T-cell (primary cell): Measurements from ENCODE around the gene TNRC6B. TPM values are rescaled to one million over a fixed set of nuclear protein-coding genes. Genes with fewer than 3 reads are reported as not detected.
"Not testable (repeated sequence)": the region's sequence is repeated elsewhere in the genome, so short reads cannot be mapped to it uniquely, and the experiment has no call there.

ENCODE experiments used
- ATAC-seq, 4 experiments: fragments of 200-7000 bp in 3 of 4; fragments of 150-1000 bp in 1 of 4; cut with Tn5 transposase; replicated peaks in 1 of 4; 1 replicate in 3 of 4; 2 replicates in 1 of 4; pipeline ENCODE4 v1.10.0; 2021; ENCODE audit warnings: moderate library complexity in 3 of 4, mild to moderate bottlenecking in 2 of 4, moderate number of reproducible peaks in 1 of 4
- CTCF ChIA-PET, 2 donors: fragments of 300-600 bp; sonication (Branson Sonifier 250); formaldehyde crosslinking; loops; one replicate each; lab custom pipeline; 2022; ENCODE audit warnings: antibody characterized with exemption in 2 of 2; lab: Charles Lee
- POLR2A ChIA-PET, 2 donors: fragments of 300-600 bp; sonication (Branson Sonifier 250); formaldehyde crosslinking; loops; one replicate each; lab custom pipeline; 2022; ENCODE audit warnings: antibody characterized with exemption in 2 of 2; lab: Charles Lee
- DNase-seq, 35 experiments: peaks; one replicate each; pipeline versions ENCODE4 v3.0.0 to v3.0.0-alpha.2; 2013 to 2023
- H3K27ac ChIP-seq: one replicate; pipeline ENCODE4 v1.5.1; 2013; ENCODE audit warnings: low read length
- H3K27me3 ChIP-seq, 2 experiments: replicated peaks in 1 of 2; 1 replicate in 1 of 2; 2 replicates in 1 of 2; pipeline versions ENCODE4 v1.6.1 to v1.7.0; 2013; ENCODE audit warnings: low read length in 1 of 2, mixed read lengths in 1 of 2; ENCODE audit not compliant: control insufficient read depth in 2 of 2, insufficient read depth in 2 of 2; ENCODE audit errors: extremely low read depth in 1 of 2
- H3K36me3 ChIP-seq, 2 donors: 1 replicate in 1 of 2; 2 replicates in 1 of 2; pipeline versions ENCODE4 v1.6.1 to v1.7.0; 2013; ENCODE audit warnings: low read length in 1 of 2; ENCODE audit not compliant: control insufficient read depth in 2 of 2, insufficient read depth in 1 of 2; ENCODE audit errors: extremely low read depth in 1 of 2
- H3K4me1 ChIP-seq, 2 experiments: 1 replicate in 1 of 2; 2 replicates in 1 of 2; pipeline versions ENCODE4 v1.6.1 to v1.7.0; 2013; ENCODE audit warnings: low read length in 2 of 2, mixed read lengths in 1 of 2; ENCODE audit not compliant: insufficient read depth in 2 of 2, control insufficient read depth in 1 of 2; ENCODE audit errors: extremely low read depth in 1 of 2
- H3K4me3 ChIP-seq, 2 donors: 1 replicate in 1 of 2; 2 replicates in 1 of 2; pipeline versions ENCODE4 v1.5.1 to v1.7.0; 2013; ENCODE audit warnings: mild to moderate bottlenecking in 2 of 2, low read length in 1 of 2, moderate library complexity in 1 of 2; ENCODE audit not compliant: control insufficient read depth in 1 of 2; ENCODE audit errors: extremely low read depth in 1 of 2
- H3K9me3 ChIP-seq: 2 replicates; pipeline ENCODE4 v1.7.0; 2013
- H3K27ac Mint-ChIP-seq, 2 donors: one replicate each; pipeline ENCODE4 v1.8.0; 2020 to 2021; ENCODE audit warnings: mild to moderate bottlenecking in 2 of 2, mixed read lengths in 2 of 2
- H3K27me3 Mint-ChIP-seq, 2 donors: one replicate each; pipeline ENCODE4 v1.8.0; 2021 to 2022; ENCODE audit warnings: mixed read lengths in 2 of 2
- H3K36me3 Mint-ChIP-seq: one replicate; pipeline ENCODE4 v1.8.0; 2021; ENCODE audit warnings: mixed read lengths
- H3K4me1 Mint-ChIP-seq, 3 donors: one replicate each; pipeline ENCODE4 v1.8.0; 2020 to 2022; ENCODE audit warnings: mixed read lengths in 3 of 3, mild to moderate bottlenecking in 1 of 3
- H3K4me3 Mint-ChIP-seq, 3 donors: one replicate each; pipeline ENCODE4 v1.8.0; 2020 to 2022; ENCODE audit warnings: mild to moderate bottlenecking in 3 of 3, mixed read lengths in 3 of 3, moderate library complexity in 3 of 3
- H3K9me3 Mint-ChIP-seq, 3 donors: one replicate each; pipeline ENCODE4 v1.8.0; 2020 to 2022; ENCODE audit warnings: mixed read lengths in 3 of 3
- WGBS: methylation state at CpG from one replicate; pipeline ENCODE4 v1.1.5; 2013; ENCODE audit warnings: missing lambda C conversion rate; ENCODE audit not compliant: insufficient coverage; 5-methylcytosine and 5-hydroxymethylcytosine counted together
- total RNA-seq, 35 experiments: library from RNA in 6 of 35; stranded (reverse) in 6 of 35; fragments of 120-200 nt in 1 of 35; gene quantifications; one replicate each; pipeline versions ENCODE4 v1.2.1 to v1.2.4 and lab custom pipeline; 2013 to 2026

TNRC6B gene
- total RNA-seq, 5 donors from 2014 or later (not counting 1 experiment from before 2014, with no cell fraction given) = 122 to 173 (median 143) TPM

GRCh38 chr22:40197421-40197820 is 19.7 kb downstream of the TNRC6B start:
- H3K27me3 ChIP-seq, DNase-seq, ATAC-seq, H3K4me3 ChIP-seq, H3K27me3 Mint-ChIP-seq, H3K36me3 ChIP-seq, H3K36me3 Mint-ChIP-seq, H3K27ac ChIP-seq, H3K4me3 Mint-ChIP-seq, CTCF ChIA-PET, H3K9me3 Mint-ChIP-seq, H3K9me3 ChIP-seq, POLR2A ChIA-PET: not testable (repeated sequence)
- 100% methylated on average over 3 of the region's 9 CpGs for WGBS
- Mint-ChIP-seq H3K4me1 (peaks cover 87 to 91% (median 89%) of the 10 kb centered on the region in 3 donors), H3K27ac (peak overlapping the region in 1 of 2 donors; percentile 85)
- peaks cover 34 to 48% of the 10 kb centered on the region in 2 experiments for H3K4me1 ChIP-seq

- no peak for ATAC-seq
- WGBS = 100% methylated on average over 1 of the region's 3 CpGs
- Histone ChIP-seq H3K4me1 (peaks cover 36 to 48% of the 10 kb centered on the region in 2 experiments), H3K36me3 (peaks cover 4% of the 10 kb centered on the region in 2 donors), H3K27ac (no peak overlapping the region), H3K4me3 (no peak overlapping the region), H3K27me3 (no peaks in the 10 kb centered on the region), H3K9me3 (no peaks in the 10 kb centered on the region)
- Mint-ChIP-seq H3K27ac (peak overlapping the region; percentile 53 to 79), H3K27me3 (no peaks in the 10 kb centered on the region), H3K9me3 (no peaks in the 10 kb centered on the region), H3K4me3 (no peak overlapping the region), H3K36me3 (peaks cover 13% of the 10 kb centered on the region), H3K4me1 (peaks cover 87 to 91% (median 89%) of the 10 kb centered on the region in 3 donors)
- CTCF ChIA-PET = no interaction called here
- POLR2A ChIA-PET = no interaction called here
- DNase-seq = no peak
Observed at GRCh38 chr22:40198733-40199132, 21.0 kb downstream of the TNRC6B start.

GRCh38 chr22:40199223-40199622 is 21.5 kb downstream of the TNRC6B start:
- H3K36me3 ChIP-seq = peaks cover 4% of the 10 kb centered on the region in 2 donors
- ChIA-PET POLR2A (no interaction called here), CTCF (no interaction called here)
- Mint-ChIP-seq H3K9me3 (no peaks in the 10 kb centered on the region), H3K4me3 (no peak overlapping the region), H3K36me3 (peaks cover 13% of the 10 kb centered on the region), H3K27me3 (no peaks in the 10 kb centered on the region), H3K4me1 (peaks cover 87 to 91% (median 89%) of the 10 kb centered on the region in 3 donors), H3K27ac (peak overlapping the region; percentile 53 to 79)
- no peaks in the 10 kb centered on the region for H3K9me3 ChIP-seq
- WGBS = 100% methylated on average over 1 of the region's 2 CpGs
- H3K4me1 ChIP-seq = peaks cover 36 to 46% of the 10 kb centered on the region in 2 experiments
- DNase-seq (no peak), ATAC-seq (no peak)
- H3K27me3 ChIP-seq = no peaks in the 10 kb centered on the region
- no peak overlapping the region for H3K4me3 ChIP-seq
- no peak overlapping the region for H3K27ac ChIP-seq

GRCh38 chr22:40199852-40200251 is 22.1 kb downstream of the TNRC6B start:
- H3K27ac Mint-ChIP-seq = peak overlapping the region; percentile 53 to 79
- WGBS = 100% methylated on average over 3 of the region's 7 CpGs
- peaks cover 87 to 91% (median 89%) of the 10 kb centered on the region in 3 donors for H3K4me1 Mint-ChIP-seq
- ATAC-seq (no peak), DNase-seq (no peak)
- H3K4me3 ChIP-seq = no peak overlapping the region
- no peak overlapping the region for H3K4me3 Mint-ChIP-seq
- peaks cover 33 to 45% of the 10 kb centered on the region in 2 experiments for H3K4me1 ChIP-seq
- no peak overlapping the region for H3K27ac ChIP-seq
- peaks cover 13% of the 10 kb centered on the region for H3K36me3 Mint-ChIP-seq
- ChIA-PET POLR2A (interaction anchor here in 1 of 2 donors (0.6 kb wide), 1 partner anchor 257 kb away, joined by 3 read pairs; no protein-coding TSS in a partner anchor), CTCF (interaction anchor here (0.6 to 1.0 kb wide), 3 partner anchors 19 to 148 kb away, joined by 3 to 5 read pairs (median 3); no protein-coding TSS in a partner anchor)
- H3K27me3 Mint-ChIP-seq = no peaks in the 10 kb centered on the region
- H3K9me3 Mint-ChIP-seq = no peaks in the 10 kb centered on the region
- H3K27me3 ChIP-seq = no peaks in the 10 kb centered on the region
- no peaks in the 10 kb centered on the region for H3K9me3 ChIP-seq
- peaks cover 0 to 4% of the 10 kb centered on the region in 2 donors for H3K36me3 ChIP-seq

- peaks cover 0 to 4% of the 10 kb centered on the region in 2 donors for H3K36me3 ChIP-seq
- H3K4me3 ChIP-seq = no peak overlapping the region
- Mint-ChIP-seq H3K9me3 (no peaks in the 10 kb centered on the region), H3K27me3 (no peaks in the 10 kb centered on the region), H3K4me3 (no peak overlapping the region), H3K36me3 (peaks cover 13% of the 10 kb centered on the region), H3K27ac (peak overlapping the region; percentile 55 to 70), H3K4me1 (peaks cover 81 to 87% (median 87%) of the 10 kb centered on the region in 3 donors)
- peak in 6 of 35 experiments; percentile 12 to 41 (median 26) for DNase-seq
- no peaks in the 10 kb centered on the region for H3K9me3 ChIP-seq
- H3K27ac ChIP-seq = no peak overlapping the region
- peaks cover 30 to 42% of the 10 kb centered on the region in 2 experiments for H3K4me1 ChIP-seq
- ChIA-PET POLR2A (interaction anchor here in 1 of 2 donors (0.5 to 0.6 kb wide), 2 partner anchors 39 to 258 kb away, joined by 3 read pairs; no protein-coding TSS in a partner anchor), CTCF (interaction anchor here (0.6 to 1.0 kb wide), 4 partner anchors 21 to 147 kb away, joined by 3 to 5 read pairs (median 3); no protein-coding TSS in a partner anchor)
- H3K27me3 ChIP-seq = no peaks in the 10 kb centered on the region
- ATAC-seq = no peak
- WGBS = no CpG with 5 or more reads among the region's 7 CpGs
Observed at GRCh38 chr22:40200795-40201530, 23.2 kb downstream of the TNRC6B start.

GRCh38 chr22:40202225-40202944 is 24.7 kb downstream of the TNRC6B start:
- CTCF ChIA-PET = interaction anchor here in 1 of 2 donors (1.7 to 1.9 kb wide), 2 partner anchors 25 to 158 kb away, joined by 5 read pairs; partner anchors contain the start of gene TNRC6B
- Mint-ChIP-seq H3K9me3 (no peaks in the 10 kb centered on the region), H3K27ac (peak overlapping the region; percentile 92 to 95), H3K4me1 (peaks cover 71 to 82% (median 80%) of the 10 kb centered on the region in 3 donors), H3K27me3 (no peaks in the 10 kb centered on the region), H3K36me3 (peaks cover 18% of the 10 kb centered on the region), H3K4me3 (peak overlapping the region in 1 of 3 donors; percentile 60)
- no peak for DNase-seq
- H3K4me1 ChIP-seq = peaks cover 28 to 35% of the 10 kb centered on the region in 2 experiments
- H3K27ac ChIP-seq = peak overlapping the region; percentile 50
- no peak overlapping the region for H3K4me3 ChIP-seq
- H3K9me3 ChIP-seq = no peaks in the 10 kb centered on the region
- no peak for ATAC-seq
- no peaks in the 10 kb centered on the region for H3K27me3 ChIP-seq
- WGBS = 88% methylated on average over 3 of the region's 9 CpGs
- POLR2A ChIA-PET = interaction anchor here in 1 of 2 donors (0.7 to 1.2 kb wide), 3 partner anchors 10 to 55 kb away, joined by 3 to 7 read pairs (median 4); no protein-coding TSS in a partner anchor
- H3K36me3 ChIP-seq = peaks cover 0 to 4% of the 10 kb centered on the region in 2 donors
